SHP77 treated with DMSO at 0.1 percent for 48 hours (cell line): ENCODE measurements around the gene TPD52L1.
"Not testable (repeated sequence)": the region's sequence is repeated elsewhere in the genome, so short reads cannot be mapped to it uniquely, and the experiment has no call there.

Experiments used
- DNase-seq: peaks from one replicate; lab custom pipeline; 2025; lab: John Stamatoyannopoulos, UW

The TPD52L1 gene

DNA sequence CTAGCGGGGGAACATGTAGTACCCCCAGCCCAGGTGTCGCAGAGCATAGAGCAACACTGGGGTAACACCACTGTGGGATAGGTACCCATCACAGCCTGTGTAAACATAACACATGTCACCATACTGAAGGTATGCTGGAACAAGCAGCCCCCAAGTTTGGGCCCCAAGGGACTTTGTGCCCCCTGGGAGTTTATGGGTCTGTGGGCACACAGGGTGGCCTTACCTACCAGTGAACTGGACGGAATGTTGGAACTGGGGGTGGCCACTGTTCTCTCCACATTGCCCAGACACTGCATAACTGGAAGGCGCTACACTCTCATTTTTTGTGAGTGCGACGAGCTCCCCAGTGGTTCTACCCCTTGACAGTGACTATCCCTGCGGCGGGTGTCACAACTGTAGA is 119.7 kb downstream of the TPD52L1 start:
- DNase-seq = no peak

DNA sequence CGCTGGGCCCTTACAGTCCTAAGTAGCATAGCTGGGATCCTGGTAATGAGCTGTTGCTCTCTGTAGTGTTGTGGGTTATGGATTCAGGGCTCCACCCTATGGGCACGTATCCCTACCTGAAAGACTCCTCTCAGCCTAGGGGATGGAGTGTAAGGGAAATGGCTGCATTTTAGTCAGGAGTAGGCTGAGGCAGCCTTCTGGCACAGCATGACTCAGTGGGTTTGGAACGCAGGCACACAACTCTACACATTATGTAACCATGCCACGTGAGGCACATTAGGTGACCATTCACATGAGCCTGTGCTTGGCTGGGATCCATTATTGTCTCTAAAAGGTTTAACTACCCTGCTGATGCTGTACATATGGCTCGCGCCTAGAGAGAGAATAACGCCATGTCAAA is 120.4 kb downstream of the TPD52L1 start:
- DNase-seq = no peak

DNA sequence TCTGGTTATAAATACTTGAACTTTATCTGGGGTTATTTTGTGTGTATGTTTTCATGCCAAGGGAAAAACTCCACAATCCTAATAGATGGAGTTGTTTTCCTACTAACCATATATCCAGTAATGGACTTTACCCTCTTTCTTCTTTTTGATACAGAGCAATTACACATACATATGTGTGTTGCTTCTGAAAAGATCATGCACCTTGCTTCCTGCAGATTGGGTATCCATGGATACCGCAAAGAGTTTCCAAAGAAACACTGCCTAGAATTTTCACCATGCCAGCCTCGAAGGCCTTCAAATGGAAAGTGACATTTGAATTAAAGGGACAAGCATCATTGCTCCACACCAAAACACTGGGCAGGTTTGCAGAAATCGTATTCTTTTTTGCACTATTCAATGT is 121.4 kb downstream of the TPD52L1 start:
- no peak for DNase-seq

DNA sequence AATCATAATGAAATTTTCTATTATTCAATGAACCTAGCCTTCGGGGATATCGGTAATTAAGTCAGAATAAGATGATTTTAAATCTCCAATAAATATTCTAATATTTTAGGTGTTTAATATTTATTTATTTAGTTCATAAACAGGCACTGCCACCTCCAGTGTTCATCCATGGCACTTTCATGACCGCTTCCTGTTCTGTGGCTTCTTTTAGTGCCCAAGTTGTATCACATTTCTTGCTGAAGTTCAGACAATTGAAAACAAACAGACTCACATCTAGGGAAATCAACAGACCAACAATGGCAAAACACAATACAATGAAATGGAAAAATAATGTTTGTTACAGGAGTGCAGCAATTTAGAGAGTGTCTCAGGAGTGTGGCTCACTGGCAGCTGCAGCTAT is 122.2 kb downstream of the TPD52L1 start:
- no peak for DNase-seq

DNA sequence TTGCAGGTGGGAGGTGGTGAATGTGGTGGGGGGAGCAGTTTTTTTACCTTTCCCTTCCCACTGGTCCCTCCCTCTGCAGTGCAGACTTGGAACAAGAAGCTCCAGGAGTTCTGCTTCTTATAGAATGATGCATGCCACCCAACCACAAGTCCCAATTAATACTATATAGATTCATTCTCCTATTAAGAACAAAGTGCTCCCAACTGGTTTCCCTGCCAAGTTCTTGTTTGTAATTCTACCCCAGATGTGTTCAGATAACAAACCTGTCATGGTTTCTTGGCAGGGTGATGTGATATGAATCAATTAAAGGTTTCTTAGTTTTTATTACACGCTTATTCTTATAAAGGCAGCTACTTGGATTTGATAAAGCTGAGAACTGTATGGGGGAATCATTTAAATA is 124.3 kb downstream of the TPD52L1 start:
- no peak for DNase-seq

DNA sequence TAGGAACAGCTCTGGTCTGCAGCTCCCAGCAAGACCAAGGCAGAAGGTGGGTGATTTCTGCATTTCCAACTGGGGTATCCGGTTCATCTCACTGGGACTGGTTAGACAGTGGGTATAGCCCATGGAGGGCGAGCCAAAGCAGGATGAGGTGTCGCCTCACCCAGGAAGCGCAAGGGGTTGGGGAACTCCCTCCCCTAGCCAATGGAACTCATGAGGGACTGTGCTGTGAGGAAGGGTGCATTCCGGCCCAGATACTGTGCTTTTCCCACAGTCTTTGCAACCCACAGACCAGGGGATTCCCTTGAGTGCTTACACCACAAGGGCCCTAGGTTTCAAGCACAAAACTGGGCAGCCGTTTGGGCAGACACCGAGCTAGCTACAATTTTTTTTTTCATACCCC is 126.4 kb downstream of the TPD52L1 start:
- DNase-seq = no peak

DNA sequence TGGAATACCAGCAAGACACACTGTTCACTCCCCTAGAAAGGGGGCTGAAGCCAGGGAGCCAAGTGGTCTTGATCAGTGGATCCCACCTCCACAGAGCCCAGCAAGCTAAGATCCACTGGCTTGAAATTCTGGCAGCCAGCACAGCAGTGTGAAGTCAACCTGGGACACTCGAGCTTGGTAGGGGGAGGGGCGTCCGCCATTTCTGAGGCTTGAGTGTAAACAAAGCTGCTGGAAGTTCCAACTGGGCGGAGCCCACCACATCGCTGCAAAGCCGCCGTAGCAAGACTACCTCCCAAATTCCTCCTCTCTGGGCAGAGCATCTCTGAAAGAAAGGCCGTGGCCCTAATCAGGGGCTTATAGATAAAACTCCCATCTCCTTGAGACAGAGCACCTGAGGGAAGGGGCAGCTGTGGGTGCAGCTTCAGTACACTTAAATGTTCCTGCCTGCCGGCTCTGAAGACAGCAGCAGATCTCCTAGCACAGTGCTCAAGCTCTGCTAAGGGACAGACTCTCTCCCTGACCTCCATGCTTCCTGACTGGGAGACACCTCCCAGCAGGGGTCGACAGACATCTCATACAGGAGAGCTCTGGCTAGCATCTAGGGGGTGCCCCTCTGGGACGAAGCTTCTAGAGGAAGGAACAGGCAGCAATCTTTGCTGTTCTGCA is 126.9 kb downstream of the TPD52L1 start:
- DNase-seq = not testable (repeated sequence)

DNA sequence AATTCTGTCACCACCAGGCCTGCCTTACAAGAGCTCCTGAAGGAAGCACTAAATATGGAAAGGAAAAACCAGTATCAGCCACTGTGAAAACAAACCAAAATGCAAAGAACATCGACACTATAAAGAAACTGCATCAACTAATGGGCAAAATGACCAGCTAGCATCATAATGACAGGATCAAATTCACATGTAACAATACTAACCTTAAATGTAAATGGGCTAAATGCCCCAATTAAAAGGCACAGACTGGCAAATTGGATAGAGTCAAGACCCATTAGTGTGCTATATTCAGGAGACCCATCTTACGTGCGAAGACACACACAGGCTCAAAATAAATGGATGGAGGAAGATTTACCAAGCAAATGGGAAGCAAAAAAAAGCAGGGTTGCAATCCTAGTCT is 128.9 kb downstream of the TPD52L1 start:
- DNase-seq = not testable (repeated sequence)

DNA sequence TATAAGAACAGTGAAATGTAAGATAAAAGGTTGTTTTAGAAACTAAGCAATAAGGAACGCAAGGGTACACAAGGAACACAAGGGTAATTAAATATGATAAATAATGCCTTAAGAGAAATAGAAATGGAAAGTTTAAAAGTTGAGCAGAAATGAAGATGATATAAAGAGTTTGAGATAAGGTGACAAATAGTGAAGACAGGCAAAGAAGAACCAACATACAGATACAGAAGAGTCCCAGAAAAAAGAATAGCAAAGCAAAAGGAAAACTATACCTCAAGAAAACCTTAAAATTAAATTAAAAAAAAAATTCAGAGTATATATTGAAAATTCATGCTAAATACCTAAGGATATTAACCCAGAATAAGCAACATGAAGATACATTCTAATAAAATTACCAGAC is 131.8 kb downstream of the TPD52L1 start:
- DNase-seq = no peak

DNA sequence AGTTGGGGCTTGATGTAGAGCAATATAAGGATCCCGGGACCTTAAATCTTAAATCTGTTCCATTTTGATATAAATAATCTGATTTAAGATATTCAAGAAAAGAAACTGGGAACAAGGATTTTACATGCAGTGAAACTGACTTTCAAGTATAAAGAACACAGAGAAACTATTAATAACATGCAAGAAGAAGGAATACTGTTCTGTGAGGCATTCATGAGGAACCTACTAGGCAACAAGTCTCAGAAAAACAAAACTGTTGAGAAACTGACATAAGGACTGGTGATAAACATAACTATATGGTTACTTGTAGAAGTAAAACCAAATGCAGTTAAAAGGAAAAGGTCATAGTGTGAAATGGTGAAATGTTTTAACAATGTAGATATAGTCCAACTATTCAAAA is 132.4 kb downstream of the TPD52L1 start:
- DNase-seq = no peak

DNA sequence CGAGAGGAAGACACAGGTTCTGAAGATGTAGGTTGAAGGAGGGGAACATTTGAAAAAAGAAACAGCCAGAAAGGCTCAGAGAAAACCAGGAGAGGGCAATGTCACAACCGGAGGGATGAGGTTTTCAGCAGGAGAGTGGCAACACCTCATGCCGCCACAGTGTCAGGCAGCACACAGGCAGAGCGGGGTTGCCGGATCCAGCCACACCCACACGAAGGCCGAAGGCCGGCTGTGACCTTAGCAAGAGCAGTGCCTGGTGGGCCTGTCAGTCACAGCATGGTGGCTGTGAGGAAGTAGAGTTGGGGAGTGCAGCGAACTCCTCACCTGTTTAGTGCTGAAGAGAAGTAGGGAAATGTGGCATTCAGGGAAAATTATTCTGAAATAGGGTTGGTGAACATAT is 134.1 kb downstream of the TPD52L1 start:
- DNase-seq = no peak

DNA sequence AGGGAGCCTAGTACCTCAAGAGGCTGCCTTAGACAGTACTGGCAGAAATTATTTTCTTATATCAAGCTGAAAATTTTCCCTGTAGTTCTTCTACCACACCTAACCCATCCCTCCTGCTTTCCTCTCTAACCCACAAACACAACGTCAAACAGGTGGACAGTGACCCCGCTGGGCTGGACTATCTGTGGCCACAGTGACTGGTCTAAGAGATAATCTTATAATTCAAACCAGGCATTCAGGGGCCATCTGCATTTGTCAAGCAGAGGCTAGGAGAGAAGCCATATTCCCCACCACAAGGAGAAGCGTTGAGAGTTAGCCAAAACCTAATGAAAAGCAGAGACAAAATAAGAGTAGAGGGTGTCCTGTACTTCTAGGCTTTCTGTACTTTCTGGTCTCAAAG is 140.0 kb downstream of the TPD52L1 start:
- DNase-seq = no peak

DNA sequence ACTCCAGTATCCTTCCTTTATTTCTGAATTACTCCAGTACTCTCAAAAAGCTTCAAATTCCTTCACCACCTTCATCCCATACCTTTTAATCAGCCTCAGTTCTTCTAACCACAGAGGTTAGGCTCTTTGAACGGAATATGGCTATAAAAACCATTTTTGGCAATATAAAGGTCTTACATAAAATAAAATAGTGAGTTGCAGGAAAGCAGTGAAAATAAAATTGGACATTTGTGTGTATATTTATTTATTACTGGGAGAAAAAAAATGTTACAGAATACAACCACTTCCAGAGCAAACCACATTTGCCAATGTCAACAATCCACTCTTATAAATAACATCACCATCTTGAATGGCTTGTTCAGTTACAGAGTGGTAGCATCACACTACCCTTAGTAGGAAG is 140.5 kb downstream of the TPD52L1 start:
- DNase-seq = no peak

DNA sequence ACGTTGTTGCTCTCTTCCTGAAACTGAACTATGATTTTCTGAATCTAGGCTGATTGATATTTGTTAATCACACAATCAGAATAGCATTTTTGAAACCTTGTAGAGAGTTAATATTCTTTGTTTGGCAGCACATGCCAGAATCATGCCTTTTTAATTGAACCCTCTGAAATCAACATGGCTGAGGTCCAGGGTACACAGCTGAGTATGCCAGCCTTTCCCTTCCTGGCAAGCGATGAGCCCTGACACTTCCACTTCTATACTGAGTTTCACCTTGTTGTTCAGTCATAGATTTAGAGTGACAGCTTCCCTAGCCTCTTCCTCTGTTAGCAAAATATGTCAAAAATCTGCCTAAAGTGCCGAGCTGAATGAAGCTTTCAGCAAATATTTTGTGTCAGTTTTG is 141.4 kb downstream of the TPD52L1 start:
- DNase-seq = no peak

DNA sequence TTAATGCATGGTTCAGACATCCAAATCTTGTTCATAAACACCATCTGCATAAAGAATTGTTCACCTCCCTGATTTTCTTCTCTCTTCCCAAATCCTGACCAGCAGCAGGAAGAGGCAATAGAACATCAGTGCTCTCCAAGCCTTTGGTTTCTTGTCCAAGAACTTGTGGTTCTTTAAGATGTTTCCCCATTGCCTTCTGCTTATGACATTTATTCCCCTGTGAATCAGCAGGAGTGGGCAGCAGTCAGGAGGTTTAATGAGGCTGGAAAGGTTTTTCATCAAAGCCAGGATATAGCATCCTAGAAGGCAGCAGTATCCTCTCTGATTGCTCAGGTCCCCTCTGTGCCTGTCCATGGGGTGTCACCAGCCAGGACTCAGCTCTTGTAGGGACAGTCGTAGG is 142.9 kb downstream of the TPD52L1 start:
- DNase-seq = no peak

DNA sequence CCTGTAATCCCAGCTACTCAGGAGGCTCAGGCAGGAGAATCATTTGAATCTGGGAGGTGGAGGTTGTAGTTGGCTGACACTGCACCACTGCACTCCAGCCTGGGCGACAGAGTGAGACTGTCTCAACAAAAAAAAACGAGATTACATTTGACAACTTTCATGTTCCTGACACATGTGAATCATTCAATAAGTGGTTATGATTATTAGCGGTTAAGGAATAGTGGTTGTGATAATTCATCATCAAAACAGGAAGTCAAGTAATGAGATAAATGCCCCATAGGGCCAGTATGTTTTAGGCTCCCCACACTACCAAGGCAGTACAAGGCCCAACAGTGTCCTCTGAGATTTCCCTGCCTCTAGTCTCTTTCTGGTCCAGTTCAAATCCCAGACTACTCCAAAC is 145.7 kb downstream of the TPD52L1 start:
- no peak for DNase-seq

DNA sequence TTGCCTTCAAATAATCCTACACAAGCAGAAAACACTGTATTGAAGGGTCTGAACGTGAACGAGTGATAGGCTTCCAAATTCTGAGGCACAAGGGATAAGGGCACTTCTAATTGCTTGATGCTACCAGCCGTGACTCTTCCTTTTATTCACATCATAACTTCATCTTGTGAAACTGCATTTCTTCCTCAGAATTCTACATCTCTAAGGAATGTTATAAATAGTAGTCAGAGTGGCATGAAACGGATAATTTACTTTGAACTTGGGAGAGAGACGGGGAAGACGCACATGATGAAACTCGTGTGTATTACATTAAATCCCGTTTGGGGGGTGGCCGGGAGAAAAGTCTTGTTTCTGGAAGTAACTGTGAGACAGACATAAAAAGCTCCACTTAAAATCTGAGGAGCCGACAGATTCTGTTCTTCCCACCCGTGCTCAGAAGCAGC is 147.4 kb downstream of the TPD52L1 start:
- DNase-seq = no peak

DNA sequence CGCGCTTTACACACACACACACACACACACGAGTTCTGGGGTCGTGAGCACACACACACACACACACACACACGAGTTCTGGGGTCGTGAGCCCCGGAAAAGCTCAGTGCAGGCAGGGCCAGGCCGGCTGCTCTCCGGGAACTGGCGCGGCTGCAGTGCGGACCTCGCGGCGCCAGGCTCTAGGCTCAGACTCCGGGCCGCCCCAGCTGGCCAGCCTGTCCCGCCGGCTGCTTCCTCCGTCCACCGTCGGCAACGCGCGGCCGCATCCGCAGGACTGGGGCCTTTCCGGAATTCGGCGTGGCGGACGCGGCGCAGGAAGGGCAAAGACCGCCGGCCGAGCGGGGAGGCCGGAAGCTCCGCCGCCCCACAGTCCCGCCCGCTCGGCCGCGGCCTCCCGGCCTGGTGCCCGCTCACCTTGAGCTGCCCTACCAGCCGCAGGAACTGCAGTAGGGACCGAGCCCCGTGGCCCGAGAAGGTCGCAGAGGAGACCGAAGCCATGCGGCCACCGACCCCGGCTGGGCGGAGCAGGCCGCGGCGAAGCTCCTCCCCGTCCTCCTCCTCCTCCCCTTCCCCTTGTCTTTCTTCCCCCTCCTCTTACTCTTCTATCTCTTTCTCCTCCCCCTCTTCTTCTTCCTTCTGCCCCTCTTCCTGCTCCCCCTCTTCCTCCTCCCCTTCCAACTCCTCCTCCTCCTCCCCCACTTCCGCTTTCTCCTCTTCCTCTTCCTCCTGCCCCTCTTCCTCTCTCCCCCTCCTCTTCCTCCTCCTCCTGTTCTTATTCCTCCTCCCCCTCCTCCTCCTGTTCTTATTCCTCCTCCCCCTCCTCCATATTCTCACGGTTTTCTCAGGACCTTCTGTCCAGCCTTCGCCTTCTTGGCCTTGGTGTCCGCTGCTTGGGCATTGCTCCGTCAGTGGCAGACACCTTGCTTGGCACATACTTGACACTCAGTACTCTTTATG is 148.1 kb downstream of the TPD52L1 start, which contains the start of gene HDDC2:
HDDC2 (minus strand) TSS at position 533 of the 957 bp plus-strand sequence; CDS start at position 498, 35 bp downstream.
- DNase-seq = peak; percentile 21

DNA sequence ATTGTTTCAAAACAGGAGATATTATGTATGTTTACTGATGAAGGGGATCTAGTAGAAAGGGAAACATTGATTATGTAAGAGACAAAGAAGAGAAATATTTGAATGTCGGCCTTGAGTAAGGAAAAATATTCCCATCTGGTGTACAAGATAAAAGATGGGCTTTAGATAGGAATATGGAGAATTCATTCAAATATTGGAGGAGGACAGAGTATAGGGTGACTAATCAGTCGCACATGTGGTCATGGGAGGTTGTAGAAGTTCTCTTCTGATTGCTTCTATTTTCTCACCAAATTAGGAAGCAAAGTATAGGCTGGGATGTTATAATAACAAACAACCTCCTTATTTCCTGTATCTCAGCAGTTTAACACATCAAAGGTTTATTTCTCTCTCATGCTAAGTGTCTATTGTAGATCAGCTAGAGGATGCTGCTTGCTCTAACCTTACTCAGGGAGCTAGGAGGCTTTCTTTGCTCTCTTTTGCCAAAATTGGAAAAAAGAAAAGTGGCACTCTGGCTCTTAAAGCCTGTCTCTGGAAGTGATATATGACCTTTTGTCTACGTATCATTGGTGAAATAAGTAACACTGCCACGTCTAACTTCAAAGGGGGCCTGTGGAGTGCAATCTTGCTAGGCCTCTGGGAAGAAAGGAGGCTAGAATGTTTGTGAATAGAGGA is 149.4 kb downstream of the TPD52L1 start:
- no peak for DNase-seq

DNA sequence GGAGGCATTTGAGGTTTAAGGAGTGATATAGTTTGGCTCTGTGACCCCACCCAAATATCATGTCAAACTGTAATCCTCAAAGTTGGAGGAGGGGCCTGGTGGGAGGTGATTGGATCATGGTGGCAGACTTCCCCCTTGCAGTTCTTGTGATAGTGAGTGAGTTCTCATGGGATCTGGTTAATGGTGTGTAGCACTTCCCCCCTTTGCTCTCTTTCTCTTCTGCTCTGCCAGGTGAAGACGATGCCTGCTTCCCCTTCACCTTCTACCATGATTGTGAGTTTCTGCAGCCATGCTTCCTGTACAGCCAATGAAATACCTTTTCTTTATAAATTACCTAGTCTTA is 149.9 kb downstream of the TPD52L1 start:
- no peak for DNase-seq

DNA sequence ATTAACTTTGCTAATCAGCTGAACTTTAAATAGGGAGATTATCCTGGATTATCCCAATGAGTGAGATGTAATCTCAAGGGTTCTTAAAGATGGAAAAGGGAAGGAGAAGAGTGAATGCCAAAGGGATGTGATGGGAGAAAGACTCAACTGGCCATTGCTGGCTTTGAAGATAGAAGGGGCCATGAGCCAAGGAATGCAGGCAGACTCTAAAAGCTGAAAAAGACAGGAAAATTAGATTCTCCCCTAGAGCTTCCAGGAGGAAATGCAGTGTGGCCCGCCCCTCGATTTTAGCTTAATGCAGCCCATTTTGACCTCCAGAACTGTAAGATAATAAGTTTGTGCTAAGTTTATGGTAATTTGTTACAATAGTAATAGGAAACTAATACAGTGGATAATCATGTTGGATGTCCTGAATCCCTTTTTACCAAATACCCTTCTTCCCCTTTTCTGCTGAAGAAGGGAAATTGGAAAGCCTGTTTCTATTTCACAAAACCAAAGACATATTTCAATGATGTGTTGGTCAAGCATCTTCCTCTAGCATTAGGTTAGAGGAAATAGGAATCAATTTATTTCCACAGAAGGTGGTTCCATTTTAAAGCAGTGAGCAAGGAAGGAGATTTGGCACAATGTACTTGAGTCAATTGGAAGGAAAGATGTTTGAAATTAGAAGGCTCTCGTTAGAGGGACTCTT is 151.5 kb downstream of the TPD52L1 start:
- DNase-seq = no peak

DNA sequence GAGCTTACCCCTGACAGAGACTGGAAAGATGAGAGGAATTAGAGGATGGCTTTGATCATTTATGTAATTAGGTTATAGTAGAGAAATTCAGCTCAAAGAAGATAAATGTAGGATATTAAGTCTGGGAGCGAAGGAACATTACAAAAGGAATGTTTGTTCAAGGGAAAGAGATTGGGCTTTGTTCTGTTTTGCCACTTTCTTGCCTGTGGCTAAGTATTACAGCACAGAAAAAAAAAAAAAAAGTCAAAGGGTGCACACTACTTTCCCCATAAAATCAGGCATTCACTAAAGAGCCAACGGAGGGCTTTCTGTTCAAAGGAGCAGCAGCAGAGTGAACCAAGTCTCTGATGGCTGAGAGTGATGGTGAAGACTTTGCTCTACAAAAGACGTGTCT is 153.2 kb downstream of the TPD52L1 start:
- no peak for DNase-seq
